ENCODE measurements around the gene AKT3.

DNA sequence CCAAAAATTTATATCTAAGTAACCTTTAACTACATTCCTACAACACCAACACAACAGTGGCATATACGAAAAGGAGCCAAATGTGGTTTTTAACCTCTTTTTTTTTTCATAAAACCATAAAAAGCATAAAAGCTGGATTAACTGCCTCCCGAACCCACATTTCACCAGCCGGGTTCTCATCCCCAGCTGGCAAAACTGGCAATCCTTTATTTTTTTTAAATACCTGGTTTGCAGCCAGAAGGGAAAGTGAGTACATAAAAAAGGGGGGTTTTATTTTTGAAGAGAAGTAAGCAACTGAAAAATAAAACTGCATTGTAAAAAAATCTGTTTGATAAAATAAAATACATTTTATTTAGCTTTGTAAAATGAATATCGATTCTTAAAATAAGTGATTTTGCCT, 295.4 kb downstream of the AKT3 start:
- TF ChIP-seq, protein P1, sequence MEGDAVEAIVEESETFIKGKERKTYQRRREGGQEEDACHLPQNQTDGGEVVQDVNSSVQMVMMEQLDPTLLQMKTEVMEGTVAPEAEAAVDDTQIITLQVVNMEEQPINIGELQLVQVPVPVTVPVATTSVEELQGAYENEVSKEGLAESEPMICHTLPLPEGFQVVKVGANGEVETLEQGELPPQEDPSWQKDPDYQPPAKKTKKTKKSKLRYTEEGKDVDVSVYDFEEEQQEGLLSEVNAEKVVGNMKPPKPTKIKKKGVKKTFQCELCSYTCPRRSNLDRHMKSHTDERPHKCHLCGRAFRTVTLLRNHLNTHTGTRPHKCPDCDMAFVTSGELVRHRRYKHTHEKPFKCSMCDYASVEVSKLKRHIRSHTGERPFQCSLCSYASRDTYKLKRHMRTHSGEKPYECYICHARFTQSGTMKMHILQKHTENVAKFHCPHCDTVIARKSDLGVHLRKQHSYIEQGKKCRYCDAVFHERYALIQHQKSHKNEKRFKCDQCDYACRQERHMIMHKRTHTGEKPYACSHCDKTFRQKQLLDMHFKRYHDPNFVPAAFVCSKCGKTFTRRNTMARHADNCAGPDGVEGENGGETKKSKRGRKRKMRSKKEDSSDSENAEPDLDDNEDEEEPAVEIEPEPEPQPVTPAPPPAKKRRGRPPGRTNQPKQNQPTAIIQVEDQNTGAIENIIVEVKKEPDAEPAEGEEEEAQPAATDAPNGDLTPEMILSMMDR (IDR thresholded peaks at IDR 0.05; ENCODE audit: control extremely low read depth in 1 of 3, insufficient read depth in 1 of 3, low read depth in 1 of 3, low read length in 3 of 3), result no peak
- TF ChIP-seq MAFK (IDR thresholded peaks at IDR 0.05; ENCODE audit: low read depth, low read length) (no peak), ATF3 (IDR thresholded peaks at IDR 0.05; ENCODE audit: insufficient read depth, low read depth, low read length) (no peak), ZNF274 (IDR thresholded peaks at IDR 0.05; ENCODE audit: borderline replicate concordance, extremely low read depth, low read length) (no peak)

All from H1 (cell line).